Muscle of arm (tissue), 14 donors: ENCODE data around the gene RPL22. TPM values are rescaled to one million over a fixed set of nuclear protein-coding genes. Genes with fewer than 3 reads are reported as not detected.
A peak's percentile ranks its signal among the peaks of the same experiment; 100 is the strongest.

Source experiments
- DNase-seq: peaks from one replicate; pipeline ENCODE4 v3.0.0-alpha.2; 2013
- long read RNA-seq, 11 donors: transcript quantifications; one replicate each; lab custom pipeline, GENCODE V29; 2026
- polyA plus RNA-seq, 12 donors: library from polyadenylated mRNA; unstranded; fragments of 120-200 nt; gene quantifications; one replicate each; pipeline ENCODE4 v1.2.1, GENCODE V29; 2013; ENCODE audit not compliant: insufficient read length in 12 of 12

Gene RPL22
- polyA plus RNA-seq: 100 to 1,000 TPM in 11 of 12 donors, not detected in 1; 524 to 757 (median 665) TPM
- long read RNA-seq, donor 1, transcript RPL22-201 (4 exons, 2,078 nt): major isoform, 955 of 2,030 reads
- long read RNA-seq, donor 1, transcript RPL22-206 (3 exons, 2,279 nt): minor isoform, 251 of 2,030 reads
- long read RNA-seq, donor 1, partial matches to known transcripts: 659 of 2,030 reads
- long read RNA-seq, donor 1, other reads (novel, unspliced or antisense): 164 of 2,030 reads
- long read RNA-seq, donor 2, transcript RPL22-206 (3 exons, 2,279 nt): minor isoform, 273 of 1,858 reads
- long read RNA-seq, donor 2, transcript RPL22-201 (4 exons, 2,078 nt): major isoform, 914 of 1,858 reads
- long read RNA-seq, donor 2, partial matches to known transcripts: 512 of 1,858 reads
- long read RNA-seq, donor 2, other reads (novel, unspliced or antisense): 158 of 1,858 reads
- long read RNA-seq, donor 3, transcript RPL22-201 (4 exons, 2,078 nt): major isoform, 423 of 986 reads
- long read RNA-seq, donor 3, transcript RPL22-206 (3 exons, 2,279 nt): minor isoform, 171 of 986 reads
- long read RNA-seq, donor 3, partial matches to known transcripts: 312 of 986 reads
- long read RNA-seq, donor 3, other reads (novel, unspliced or antisense): 80 of 986 reads
- long read RNA-seq, donor 4, transcript RPL22-201 (4 exons, 2,078 nt): major isoform, 400 of 895 reads
- long read RNA-seq, donor 4, transcript RPL22-206 (3 exons, 2,279 nt): minor isoform, 115 of 895 reads
- long read RNA-seq, donor 4, partial matches to known transcripts: 321 of 895 reads
- long read RNA-seq, donor 4, other reads (novel, unspliced or antisense): 59 of 895 reads
- long read RNA-seq, donor 5, transcript RPL22-201 (4 exons, 2,078 nt): major isoform, 979 of 1,615 reads
- long read RNA-seq, donor 5, transcript RPL22-206 (3 exons, 2,279 nt): minor isoform, 188 of 1,615 reads
- long read RNA-seq, donor 5, partial matches to known transcripts: 290 of 1,615 reads
- long read RNA-seq, donor 5, other reads (novel, unspliced or antisense): 158 of 1,615 reads
- long read RNA-seq, donor 6, transcript RPL22-206 (3 exons, 2,279 nt): minor isoform, 234 of 1,226 reads
- long read RNA-seq, donor 6, transcript RPL22-201 (4 exons, 2,078 nt): major isoform, 488 of 1,226 reads
- long read RNA-seq, donor 6, partial matches to known transcripts: 419 of 1,226 reads
- long read RNA-seq, donor 6, other reads (novel, unspliced or antisense): 84 of 1,226 reads
- long read RNA-seq, donor 7, transcript RPL22-206 (3 exons, 2,279 nt): minor isoform, 107 of 934 reads
- long read RNA-seq, donor 7, transcript RPL22-201 (4 exons, 2,078 nt): major isoform, 459 of 934 reads
- long read RNA-seq, donor 7, partial matches to known transcripts: 298 of 934 reads
- long read RNA-seq, donor 7, other reads (novel, unspliced or antisense): 70 of 934 reads
- long read RNA-seq, donor 8, transcript RPL22-201 (4 exons, 2,078 nt): major isoform, 1,022 of 1,893 reads
- long read RNA-seq, donor 8, transcript RPL22-206 (3 exons, 2,279 nt): minor isoform, 196 of 1,893 reads
- long read RNA-seq, donor 8, partial matches to known transcripts: 524 of 1,893 reads
- long read RNA-seq, donor 8, other reads (novel, unspliced or antisense): 151 of 1,893 reads
- long read RNA-seq, donor 9, transcript RPL22-206 (3 exons, 2,279 nt): minor isoform, 189 of 1,338 reads
- long read RNA-seq, donor 9, transcript RPL22-201 (4 exons, 2,078 nt): major isoform, 617 of 1,338 reads
- long read RNA-seq, donor 9, partial matches to known transcripts: 435 of 1,338 reads
- long read RNA-seq, donor 9, other reads (novel, unspliced or antisense): 94 of 1,338 reads
- long read RNA-seq, donor 10, transcript RPL22-206 (3 exons, 2,279 nt): minor isoform, 175 of 1,527 reads
- long read RNA-seq, donor 10, transcript RPL22-201 (4 exons, 2,078 nt): major isoform, 858 of 1,527 reads
- long read RNA-seq, donor 10, partial matches to known transcripts: 380 of 1,527 reads
- long read RNA-seq, donor 10, other reads (novel, unspliced or antisense): 114 of 1,527 reads
- long read RNA-seq, donor 11, transcript RPL22-206 (3 exons, 2,279 nt): minor isoform, 259 of 2,274 reads
- long read RNA-seq, donor 11, transcript RPL22-201 (4 exons, 2,078 nt): major isoform, 1,052 of 2,274 reads
- long read RNA-seq, donor 11, partial matches to known transcripts: 788 of 2,274 reads
- long read RNA-seq, donor 11, other reads (novel, unspliced or antisense): 175 of 2,274 reads

GRCh38 chr1:6199298-6200187 lies at the start of gene RPL22:
Gene RPL22, minus strand, starts transcription at chr1:6199595. Its CDS starts 22 bp downstream, at chr1:6199573.
- peak; percentile 99 for DNase-seq

- no peak for DNase-seq
These were observed 48.9 kb upstream of the RPL22 start for GRCh38 chr1:6248161-6248776.

GRCh38 chr1:6247651-6248050 lies 48.3 kb upstream of the RPL22 start:
- no peak for DNase-seq

GRCh38 chr1:6246497-6247467 lies 47.4 kb upstream of the RPL22 start:
- peak; percentile 83 for DNase-seq

GRCh38 chr1:6245869-6246496 lies 46.6 kb upstream of the RPL22 start:
- no peak for DNase-seq

GRCh38 chr1:6245086-6245868 lies 45.9 kb upstream of the RPL22 start:
- peak; percentile 87 for DNase-seq

GRCh38 chr1:6244401-6245049 lies 45.1 kb upstream of the RPL22 start:
- DNase-seq: no peak

- DNase-seq: no peak
These were observed 44.6 kb upstream of the RPL22 start, which contains the start of gene HES3 for GRCh38 chr1:6243993-6244392. Gene HES3, plus strand, starts transcription at chr1:6244179. Its CDS starts 187 bp downstream, at chr1:6244366.

- no peak for DNase-seq
These were observed 43.8 kb upstream of the RPL22 start for GRCh38 chr1:6243053-6243834.

GRCh38 chr1:6241887-6242740 lies 42.7 kb upstream of the RPL22 start:
- no peak for DNase-seq

GRCh38 chr1:6241107-6241886 lies 41.9 kb upstream of the RPL22 start:
- DNase-seq: no peak
